DMS153 treated with DMSO at 0.1 percent for 48 hours (cell line): ENCODE results near the gene PTK7.

ENCODE experiments used
- DNase-seq: peaks from one replicate; lab custom pipeline; 2025; ENCODE audit not compliant: unreplicated experiment; lab: John Stamatoyannopoulos, UW

PTK7 gene

GRCh38 chr6:43200541-43200940 is 124.4 kb downstream of the PTK7 start:
- no peak for DNase-seq

DNA sequence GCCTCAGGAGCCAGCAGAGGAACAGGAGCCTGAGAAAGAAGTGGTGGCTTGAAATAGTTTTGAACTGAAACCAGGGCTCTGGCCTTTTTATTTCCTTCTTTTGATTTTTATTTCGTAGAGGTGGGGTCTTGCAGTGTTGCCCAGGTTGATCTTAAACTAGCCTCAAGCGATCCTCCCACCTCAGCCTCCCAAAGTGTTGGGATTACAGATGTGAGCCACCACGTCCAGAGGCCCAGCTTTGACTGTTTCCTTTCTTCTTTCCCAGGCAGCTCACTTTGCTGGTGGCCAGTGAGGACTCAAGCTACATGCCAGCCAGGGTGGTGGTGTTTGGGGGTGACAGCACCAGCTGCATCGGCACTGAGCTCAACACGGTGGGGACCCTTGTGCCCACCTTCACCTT is 126.3 kb downstream of the PTK7 start:
- DNase-seq = no peak

GRCh38 chr6:43203029-43203717 is 127.1 kb downstream of the PTK7 start:
- no peak for DNase-seq

DNA sequence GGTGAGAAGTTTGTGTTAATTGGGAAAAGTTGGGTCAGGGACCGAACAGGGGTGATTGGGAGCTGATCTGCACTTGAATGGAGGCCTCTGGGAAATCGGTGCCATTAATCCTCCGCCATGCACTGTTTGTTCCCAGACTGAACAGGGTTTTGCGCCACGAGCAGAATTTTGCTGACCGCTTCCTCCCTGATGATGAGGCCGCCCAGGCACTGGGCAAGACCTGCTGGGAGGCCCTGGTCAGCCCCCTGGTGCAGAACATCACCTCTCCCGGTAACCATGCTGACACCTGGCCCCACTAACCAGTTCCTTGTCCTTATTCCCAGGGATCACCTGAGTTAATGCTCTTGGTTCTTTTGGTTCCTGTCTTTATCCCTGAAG is 127.6 kb downstream of the PTK7 start:
- DNase-seq = no peak

GRCh38 chr6:43204271-43205105 is 128.4 kb downstream of the PTK7 start:
- no peak for DNase-seq

DNA sequence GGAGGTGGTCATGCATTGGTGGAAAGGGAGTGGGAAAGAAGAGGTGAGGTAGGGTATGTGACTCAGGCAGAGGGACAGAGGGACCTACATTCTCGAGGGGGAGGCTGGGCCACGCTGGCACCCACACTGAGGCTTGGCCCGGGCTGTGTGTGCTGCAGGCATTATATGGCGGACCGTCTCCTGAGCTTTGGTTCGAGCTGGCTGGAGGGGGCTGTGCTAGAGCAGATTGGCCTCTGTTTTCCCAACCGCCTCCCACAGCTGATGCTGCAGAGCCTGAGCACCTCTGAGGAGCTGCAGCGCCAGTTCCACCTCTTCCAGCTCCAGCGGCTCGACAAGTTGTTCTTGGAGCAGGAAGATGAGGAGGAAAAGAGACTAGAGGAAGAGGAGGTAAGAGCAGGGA is 129.7 kb downstream of the PTK7 start:
- DNase-seq = no peak

DNA sequence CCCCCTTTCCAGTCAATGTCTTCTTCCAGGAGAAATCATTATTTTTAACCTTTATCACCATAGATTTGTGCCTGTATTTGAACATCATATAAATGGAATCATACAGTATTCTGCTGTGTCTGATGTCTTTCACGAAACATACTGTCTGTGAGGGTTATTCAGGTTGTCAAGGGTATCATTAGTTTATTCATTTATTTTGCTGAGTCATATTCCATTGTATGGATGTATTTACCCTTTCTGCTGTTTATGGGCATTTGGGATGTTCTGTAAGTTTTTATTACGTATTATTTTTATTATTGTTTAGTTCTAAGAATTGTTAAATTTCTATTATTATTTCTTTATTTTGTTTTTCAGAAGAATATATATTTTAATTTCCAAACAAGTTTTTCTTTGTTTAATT is 131.2 kb downstream of the PTK7 start:
- DNase-seq = no peak
